GM12878 (cell line): Measurements from ENCODE around the gene PHF2. TPM values are rescaled to one million over a fixed set of nuclear protein-coding genes. Genes with fewer than 3 reads are reported as not detected.
A peak's percentile ranks its signal among the peaks of the same experiment; 100 is the strongest.

Experiments
- ATAC-seq: fragments of 200-7000 bp; cut with Tn5 transposase; 3 replicates; pipeline ENCODE4 v1.9.1; 2020; ENCODE audit warnings: mild to moderate bottlenecking, moderate library complexity
- BruUV-seq: library from RNA; stranded (reverse); fragments of 400-500 nt; replicated peaks from 2 replicates; lab custom pipeline; 2021; lab: Mats Ljungman, UMichigan
- CTCF ChIA-PET: fragments of 300-600 bp; sonication (Branson Sonifier 250); formaldehyde crosslinking; extraction: SDS; loops from one replicate; lab custom pipeline; 2021; ENCODE audit warnings: inconsistent platforms; lab: Yijun Ruan, JAX
- POLR2A ChIA-PET: fragments of 350-600 bp; formaldehyde crosslinking; extraction: SDS; loops from one replicate; lab custom pipeline; 2021; ENCODE audit warnings: inconsistent platforms; lab: Charles Lee
- RAD21 ChIA-PET: fragments of 300-600 bp; sonication (Branson Sonifier 250); formaldehyde crosslinking; loops from one replicate; lab custom pipeline; 2023; ENCODE audit warnings: antibody characterized with exemption; ENCODE audit not compliant: unreplicated experiment; lab: Charles Lee
- SMC1A ChIA-PET: fragments of 300-600 bp; sonication (Branson Sonifier 250); formaldehyde crosslinking; loops from one replicate; lab custom pipeline; 2023; ENCODE audit not compliant: unreplicated experiment, uncharacterized antibody; lab: Charles Lee
- DNase-seq: peaks from one replicate; pipeline ENCODE4 v3.0.0-alpha.2; 2011; ENCODE audit warnings: low read depth, low spot score
- FAIRE-seq: peaks from 3 replicates; lab custom pipeline; 2011; peaks lifted over from hg19 to GRCh38; lab: Jason Lieb, UNC
- H2AFZ ChIP-seq: 2 replicates; pipeline ENCODE4 v1.6.0; 2011; ENCODE audit warnings: low read depth, low read length, control low read depth; ENCODE audit not compliant: control insufficient read depth
- H3K27ac ChIP-seq: 2 replicates; pipeline ENCODE4 v1.5.1; 2011; ENCODE audit warnings: control low read depth; ENCODE audit not compliant: control insufficient read depth, insufficient read depth
- H3K27me3 ChIP-seq, 2 experiments: replicated peaks in 1 of 2; 2 replicates each; pipeline versions ENCODE4 v1.6.0 to v1.6.1; 2011; ENCODE audit warnings: low read length in 1 of 2; ENCODE audit not compliant: control insufficient read depth in 2 of 2, insufficient read depth in 2 of 2
- H3K36me3 ChIP-seq, 2 experiments: 2 replicates each; pipeline ENCODE4 v1.5.1; 2011; ENCODE audit warnings: low read length in 1 of 2; ENCODE audit not compliant: control insufficient read depth in 2 of 2, insufficient read depth in 2 of 2
- H3K4me1 ChIP-seq: 2 replicates; pipeline ENCODE4 v1.6.1; 2011; ENCODE audit warnings: mild to moderate bottlenecking, low read length, moderate library complexity, mixed read lengths; ENCODE audit not compliant: control insufficient read depth, insufficient read depth
- H3K4me2 ChIP-seq: 2 replicates; pipeline ENCODE4 v1.6.0; 2011; ENCODE audit warnings: control low read depth; ENCODE audit not compliant: control insufficient read depth, insufficient read depth
- H3K4me3 ChIP-seq: fragments of 200-600 bp; sonication (generic); 2 replicates; pipeline ENCODE4 v1.5.1; 2016
- H3K79me2 ChIP-seq: 2 replicates; pipeline ENCODE4 v1.6.0; 2011; ENCODE audit warnings: low read length; ENCODE audit not compliant: control insufficient read depth, insufficient read depth
- H3K9ac ChIP-seq: 2 replicates; pipeline ENCODE4 v1.8.0; 2011; ENCODE audit warnings: low read length, control low read depth, mixed read lengths; ENCODE audit not compliant: control insufficient read depth, insufficient read depth
- H3K9me3 ChIP-seq: replicated peaks from 3 replicates; pipeline ENCODE4 v1.5.1; 2011; ENCODE audit warnings: mild to moderate bottlenecking, low read length; ENCODE audit not compliant: control insufficient read depth, insufficient read depth
- H4K20me1 ChIP-seq: 2 replicates; pipeline ENCODE4 v1.6.0; 2011; ENCODE audit not compliant: control insufficient read depth, insufficient read depth
- DPF2 ChIP-seq: fragments of 450-650 bp; IDR thresholded peaks from 2 replicates; pipeline ENCODE4 v1.6.1; 2017; ENCODE audit warnings: mild to moderate bottlenecking
- NKRF ChIP-seq: fragments of 450-650 bp; conservative IDR thresholded peaks from 2 replicates; pipeline ENCODE4 v1.6.1; 2017; ENCODE audit warnings: mild to moderate bottlenecking, moderate library complexity
- WGBS: methylation state at CpG from one replicate; pipeline ENCODE4 v1.1.6; 2016; ENCODE audit warnings: low lambda C conversion rate; ENCODE audit not compliant: insufficient replicate concordance, insufficient coverage; ENCODE audit errors: missing lambda C conversion rate; 5-methylcytosine and 5-hydroxymethylcytosine counted together
- in situ Hi-C: fragments of 300-500 bp; cut with MboI; formaldehyde crosslinking; loops from 9 replicates; pipeline ENCODE4 v1.14.3; 2018; ENCODE audit warnings: mixed read lengths
- intact Hi-C: fragments of 100-400 bp; cut with micrococcal nuclease; formaldehyde crosslinking; loops from one replicate; pipeline ENCODE4 v1.14.2; 2022; ENCODE audit not compliant: unreplicated experiment
- polyA plus RNA-seq, 11 experiments: library from polyadenylated mRNA; depleted of rRNA in 4 of 11; unstranded in 6 of 11; stranded (reverse) in 5 of 11; fragments of >200 nt; fragmentation: Nextera tagmentation in 4 of 11; fragmentation: Illumina TruSeq in 1 of 11; extraction: Ambion mirVana in 4 of 11; extraction: Trizol in 1 of 11; gene quantifications; 1 replicate in 1 of 11; 2 replicates in 10 of 11; pipeline versions ENCODE4 v1.2.1 to v1.2.3, GENCODE V29; 2011 to 2016; ENCODE audit warnings: inconsistent platforms in 2 of 11, missing spikeins in 2 of 11, low read depth in 1 of 11
- total RNA-seq, 4 experiments: library from RNA; depleted of rRNA in 3 of 4; stranded (reverse); fragments of >200 nt in 3 of 4; fragmentation: Illumina TruSeq in 1 of 4; extraction: Trizol in 1 of 4; gene quantifications; 2 replicates each; pipeline versions ENCODE4 v1.2.1 to v1.2.3, GENCODE V29; 2013 to 2021
- TF ChIP-seq, protein P1 (sequence below): IDR thresholded peaks from 2 replicates; pipeline ENCODE4 v1.6.1; 2012; ENCODE audit warnings: low read depth, low read length, improper control_type of control experiment

The PHF2 gene
- total and polyA plus RNA-seq, 10 of the 15 experiments (the other 5 are each of a cell fraction or from before 2014, with no cell fraction given) = 0.34 to 13.3 (median 5.5) TPM

GRCh38 chr9:93574900-93575795, 1.2 kb upstream of the PHF2 start:
- Histone ChIP-seq H3K9ac (peak overlapping the region; percentile 77), H3K27ac (peak overlapping the region; percentile 61), H3K27me3 (no peaks in the 10 kb centered on the region), H3K79me2 (peaks cover 6% of the 10 kb centered on the region), H4K20me1 (no peaks in the 10 kb centered on the region), H2AFZ (peak overlapping the region; percentile 71), H3K4me1 (peaks cover 11% of the 10 kb centered on the region), H3K36me3 (no peaks in the 10 kb centered on the region), H3K4me2 (peak overlapping the region; percentile 99), H3K4me3 (peak overlapping the region; percentile 86), H3K9me3 (peaks cover 2% of the 10 kb centered on the region; the same call in 2 of the 3 replicates)
- RAD21 ChIA-PET = interaction anchor here (1.0 kb wide), 1 partner anchor 9 kb away, joined by 3 read pairs; no protein-coding TSS in a partner anchor
- 76% methylated on average over 17 of the region's 30 CpGs for WGBS
- TF ChIP-seq, protein P1, sequence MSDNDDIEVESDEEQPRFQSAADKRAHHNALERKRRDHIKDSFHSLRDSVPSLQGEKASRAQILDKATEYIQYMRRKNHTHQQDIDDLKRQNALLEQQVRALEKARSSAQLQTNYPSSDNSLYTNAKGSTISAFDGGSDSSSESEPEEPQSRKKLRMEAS = no peak
- TF ChIP-seq NKRF (0 out of 2 replicates have a peak, but pooled peaks have one; percentile 50), DPF2 (peak; percentile 18; the same call in 1 of the 2 replicates)
- intact Hi-C loops = no loop called here
- FAIRE-seq = no peak
- CTCF ChIA-PET = no interaction called here
- no peak for ATAC-seq
- DNase-seq = no peak
- BruUV-seq = TSS peak; percentile 79
- POLR2A ChIA-PET = interaction anchor here (0.5 kb wide), 1 partner anchor 10 kb away, joined by 3 read pairs; no protein-coding TSS in a partner anchor
- in situ Hi-C loops = no loop called here
- SMC1A ChIA-PET = interaction anchor here (1.4 kb wide), 1 partner anchor 9 kb away, joined by 6 read pairs; no protein-coding TSS in a partner anchor
